ENCODE data around the gene NCEH1. TPM values are rescaled to one million over a fixed set of nuclear protein-coding genes. Genes with fewer than 3 reads are reported as not detected.
A peak's percentile ranks its signal among the peaks of the same experiment; 100 is the strongest.
"Not testable (repeated sequence)": the region's sequence is repeated elsewhere in the genome, so short reads cannot be mapped to it uniquely, and the experiment has no call there.

Gene NCEH1
- total RNA-seq, 1 donor from 2014 or later, result 51.1 TPM

DNA sequence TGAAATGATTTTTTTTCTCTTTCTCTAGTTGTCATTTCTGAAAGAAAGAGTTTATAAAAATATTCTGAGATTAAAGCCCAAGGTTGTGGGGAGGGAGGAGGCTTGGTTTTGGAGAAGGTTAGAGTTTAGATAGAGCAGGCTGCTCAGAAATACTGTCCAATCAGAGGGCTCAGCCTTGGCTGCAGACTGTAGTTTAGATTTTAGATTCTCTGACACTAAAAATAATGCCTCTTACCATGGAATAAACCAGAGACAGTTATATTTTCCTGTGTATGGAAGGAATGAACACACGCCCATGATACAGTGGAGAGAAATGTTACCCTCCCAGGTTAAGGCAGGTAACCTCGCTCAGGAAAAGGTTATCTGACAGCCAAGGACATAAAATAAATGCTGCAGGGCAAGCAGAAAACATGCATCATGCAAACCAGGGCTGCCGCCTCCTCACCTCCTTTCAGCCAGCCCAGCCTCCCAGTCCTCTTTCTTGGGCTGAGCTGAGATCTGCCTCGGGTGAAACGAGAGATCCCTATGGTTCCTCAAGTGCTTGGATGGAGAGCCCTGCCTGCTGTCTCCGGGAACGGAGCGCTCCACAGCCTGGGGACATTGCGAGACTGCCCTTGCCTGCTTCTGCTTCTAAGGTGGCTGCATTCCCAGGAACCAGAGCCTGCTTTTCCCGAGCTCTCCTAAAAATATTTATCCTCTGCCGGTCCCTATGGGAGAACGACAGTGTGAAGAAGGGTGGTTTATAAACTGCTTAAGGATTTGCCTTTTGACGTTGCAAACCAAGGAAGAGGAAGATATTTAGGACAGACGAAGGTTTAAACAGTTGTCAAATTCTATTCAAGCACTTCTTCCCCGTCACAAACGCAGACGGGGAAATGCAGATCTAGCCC lies 848 bp downstream of the NCEH1 start:
- ATAC-seq (ENCODE audit: poor library complexity) (peak; percentile 71), DNase-seq (peak; percentile 55)
- intact Hi-C loops (cut with DNase I), result no loop called here

DNA sequence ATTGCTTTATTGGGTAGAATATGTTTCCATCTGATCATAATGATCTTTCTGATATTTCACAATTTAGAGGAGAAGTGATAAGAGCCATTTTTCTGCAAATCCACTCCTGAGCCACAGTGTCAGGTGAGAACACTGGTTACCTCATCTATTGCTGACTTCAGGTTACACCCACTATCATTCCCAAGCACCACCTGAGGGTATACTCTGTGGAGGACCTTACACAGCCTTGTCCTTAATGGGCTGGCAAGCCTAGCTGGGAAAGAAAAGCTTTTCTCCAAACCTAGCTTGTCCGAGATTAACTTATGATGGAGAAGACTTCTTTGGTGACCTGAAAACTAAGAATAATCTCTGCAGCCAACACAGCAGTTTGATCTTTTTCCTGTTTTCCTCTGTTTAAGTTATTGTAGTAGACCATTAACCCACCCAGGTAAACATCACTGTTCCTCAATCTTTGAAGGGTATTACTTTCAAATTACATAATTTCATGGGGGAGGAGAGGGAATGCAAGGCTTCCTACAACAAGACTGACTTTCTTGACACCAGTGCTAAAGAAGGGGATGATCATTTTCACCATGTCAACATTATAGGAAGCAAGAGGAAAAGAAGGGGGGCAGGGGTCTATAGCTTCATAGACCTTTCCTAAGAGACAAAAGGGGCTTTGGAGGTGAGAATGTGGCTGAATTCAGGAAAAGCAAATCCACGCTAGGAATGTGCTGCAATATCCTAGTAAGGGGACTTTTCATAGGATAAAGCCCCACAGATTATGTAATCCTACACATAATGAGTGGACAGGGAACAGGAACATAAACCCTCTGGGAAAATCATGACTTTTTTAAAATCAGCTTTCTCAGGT lies 1.7 kb downstream of the NCEH1 start:
- ATAC-seq (ENCODE audit: poor library complexity), result no peak
- intact Hi-C loops (cut with DNase I), result no loop called here
- no peak for DNase-seq

DNA sequence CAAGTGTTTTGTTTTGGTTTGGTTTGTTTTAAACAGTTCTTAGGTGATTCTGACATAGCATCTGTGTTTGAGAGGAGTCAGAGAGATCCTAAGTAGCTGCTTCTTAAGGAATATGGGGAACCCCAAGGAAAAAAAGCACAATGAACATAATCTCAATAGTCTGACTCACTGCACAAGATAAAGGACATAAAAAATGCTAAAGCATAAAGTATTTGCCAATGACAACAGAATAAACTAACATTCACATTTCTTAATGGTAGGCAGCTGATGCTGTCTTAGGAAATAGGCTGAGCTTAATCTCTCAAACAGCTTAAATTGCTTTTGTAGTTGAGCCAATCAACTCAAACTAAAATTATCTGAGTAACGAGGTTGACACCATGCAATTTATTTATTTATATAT lies 2.9 kb downstream of the NCEH1 start:
- intact Hi-C loops (cut with DNase I), result no loop called here
- DNase-seq, result no peak

DNA sequence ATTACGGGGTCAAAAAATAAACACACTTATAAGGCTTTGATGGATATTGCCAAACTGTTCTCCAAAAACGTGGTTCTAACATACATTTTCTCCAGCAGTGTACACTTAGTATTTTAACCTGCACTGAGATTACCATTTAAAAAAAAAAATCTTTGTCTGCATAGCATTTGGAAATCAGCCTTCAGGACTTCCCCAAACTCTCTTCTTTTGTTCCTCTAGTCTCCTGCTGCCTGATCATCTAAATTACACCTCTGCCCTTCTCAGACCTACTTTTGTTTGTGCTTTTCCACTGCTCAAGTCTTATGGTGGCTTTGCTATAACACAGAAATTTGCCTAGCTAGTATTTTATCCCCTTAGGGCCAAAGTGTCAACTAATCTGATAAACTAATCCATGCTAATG lies 3.8 kb downstream of the NCEH1 start:
- ATAC-seq (ENCODE audit: poor library complexity) (no peak), DNase-seq (no peak)
- intact Hi-C loops (cut with DNase I), result no loop called here

More for the DNA sequence above, 2.9 kb downstream of the NCEH1 start:
- ATAC-seq (ENCODE audit: poor library complexity), result no peak

DNA sequence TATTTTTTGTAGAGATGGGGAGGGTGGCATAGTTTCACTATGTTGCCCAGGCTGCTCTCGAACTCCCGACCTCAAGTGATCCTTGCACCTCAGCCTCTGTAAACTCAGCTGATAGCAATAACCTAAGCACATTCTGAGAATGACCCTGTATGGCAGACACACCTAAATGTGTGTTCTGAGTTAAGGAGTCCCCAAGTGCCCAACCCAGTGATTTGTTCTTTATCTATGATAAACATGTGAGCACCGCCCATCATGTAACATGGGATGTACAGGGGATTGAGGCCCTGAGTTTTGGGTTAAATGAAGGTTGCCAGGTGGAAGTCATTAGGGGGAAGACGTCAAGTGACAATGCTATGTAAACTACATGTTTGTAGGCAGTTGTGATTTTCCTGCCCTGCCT lies 5.7 kb downstream of the NCEH1 start:
- no peak for DNase-seq
- no peak for ATAC-seq (ENCODE audit: poor library complexity)
- intact Hi-C loops (cut with DNase I), result no loop called here

DNA sequence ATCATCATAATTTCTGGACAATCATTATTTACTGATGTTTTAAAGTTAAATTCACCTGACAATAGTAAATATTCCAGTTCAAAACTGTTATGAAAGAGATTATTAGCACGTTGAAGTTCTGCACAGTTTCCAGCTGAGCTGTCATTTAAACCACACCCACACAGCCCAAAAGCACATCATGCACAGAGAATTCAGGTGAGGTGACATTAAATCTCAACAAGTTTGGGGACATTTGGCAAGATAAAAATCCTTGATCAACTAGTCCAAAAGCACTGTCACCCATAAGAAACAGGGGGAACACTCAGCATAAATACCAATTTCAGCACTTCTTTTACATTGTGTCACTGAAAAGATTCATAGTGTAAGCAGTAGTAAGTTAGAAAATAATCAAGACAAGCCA lies 6.9 kb downstream of the NCEH1 start:
- intact Hi-C loops (cut with DNase I), result no loop called here
- ATAC-seq (ENCODE audit: poor library complexity) (no peak), DNase-seq (no peak)

DNA sequence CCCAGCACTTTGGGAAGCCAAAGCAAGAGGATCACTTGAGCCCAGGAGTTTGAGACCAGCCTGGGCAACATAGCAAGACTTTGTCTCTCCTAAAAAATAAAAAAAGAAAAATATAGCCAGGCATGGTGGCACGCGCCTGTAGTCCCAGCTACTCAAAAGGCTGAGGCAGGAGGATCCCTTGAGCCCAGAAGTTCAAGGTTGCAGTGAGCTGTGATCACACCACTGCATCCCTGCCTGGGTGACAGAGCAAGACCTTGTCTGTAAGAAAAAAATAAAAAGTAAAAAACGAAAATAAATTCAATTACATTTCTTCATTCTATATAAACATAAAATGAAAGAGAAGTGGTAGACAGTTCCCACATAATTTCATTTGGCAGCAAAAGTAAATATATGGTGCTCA lies 8.1 kb downstream of the NCEH1 start:
- ATAC-seq (ENCODE audit: poor library complexity); intact Hi-C loops (cut with DNase I); DNase-seq: not testable (repeated sequence)

DNA sequence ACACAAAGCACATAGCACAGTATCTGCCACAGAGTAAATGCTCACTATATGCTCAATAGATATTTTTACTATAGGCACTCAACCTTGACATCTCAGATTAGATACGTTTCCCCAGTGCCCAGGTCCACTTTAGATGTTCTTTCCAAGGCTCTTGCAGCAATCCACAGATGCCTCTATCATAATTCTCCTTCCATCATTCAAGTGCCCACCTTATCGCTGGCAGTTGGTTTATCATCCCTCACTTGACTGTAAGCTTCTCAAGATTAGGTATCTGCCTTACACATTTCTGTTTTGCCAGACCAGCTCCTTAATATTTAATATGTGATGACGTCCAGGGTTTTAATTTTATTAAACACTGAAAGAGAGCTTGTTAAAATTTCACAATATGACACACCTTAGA lies 8.6 kb downstream of the NCEH1 start:
- DNase-seq (no peak), ATAC-seq (ENCODE audit: poor library complexity) (no peak)
- intact Hi-C loops (cut with DNase I), result no loop called here

DNA sequence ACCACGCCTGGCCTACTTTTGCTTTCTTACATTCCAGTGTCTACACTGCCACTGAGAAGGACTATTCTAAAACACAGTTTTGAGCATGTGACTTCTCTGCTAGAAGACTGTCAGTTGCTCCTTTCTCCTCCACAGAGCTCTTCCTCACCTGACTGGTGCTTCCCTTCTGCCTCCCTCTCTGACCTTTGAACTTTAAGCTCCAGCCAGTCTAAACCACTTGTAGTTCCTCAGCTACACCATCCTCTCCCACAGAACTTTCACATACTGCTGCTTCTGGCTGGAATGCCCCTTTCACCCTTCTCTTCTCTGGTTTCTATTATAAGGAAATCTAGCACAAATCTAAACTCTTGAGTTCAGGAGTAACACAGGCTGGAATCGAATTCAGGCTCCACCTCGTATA lies 9.1 kb downstream of the NCEH1 start:
- intact Hi-C loops (cut with DNase I), result no loop called here
- no peak for ATAC-seq (ENCODE audit: poor library complexity)
- no peak for DNase-seq

DNA sequence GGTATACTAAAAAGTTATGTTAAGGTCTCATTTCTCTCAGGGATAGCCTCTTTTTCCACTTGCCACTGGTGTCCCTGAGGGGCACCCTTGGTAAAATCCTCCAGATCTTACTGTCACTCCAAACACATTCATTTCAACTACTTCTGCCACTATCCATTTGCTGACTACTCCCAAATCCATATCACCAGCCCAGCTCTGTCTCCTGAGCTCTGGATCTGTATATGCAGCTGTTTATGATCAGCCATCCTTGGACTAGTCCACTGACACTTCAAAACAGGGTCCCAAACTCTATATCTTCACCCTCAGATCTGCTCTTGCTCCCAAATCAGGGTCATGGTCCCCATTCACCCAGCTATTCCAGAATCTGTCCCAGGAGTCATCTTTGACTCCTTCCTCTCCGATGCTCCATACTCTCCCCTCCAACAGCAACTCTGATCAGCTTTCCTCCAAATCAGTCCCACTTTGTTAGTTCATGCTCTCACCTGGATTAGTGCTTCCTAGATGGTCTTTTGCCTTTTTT lies 9.9 kb downstream of the NCEH1 start:
- no peak for DNase-seq
- intact Hi-C loops (cut with DNase I), result no loop called here

DNA sequence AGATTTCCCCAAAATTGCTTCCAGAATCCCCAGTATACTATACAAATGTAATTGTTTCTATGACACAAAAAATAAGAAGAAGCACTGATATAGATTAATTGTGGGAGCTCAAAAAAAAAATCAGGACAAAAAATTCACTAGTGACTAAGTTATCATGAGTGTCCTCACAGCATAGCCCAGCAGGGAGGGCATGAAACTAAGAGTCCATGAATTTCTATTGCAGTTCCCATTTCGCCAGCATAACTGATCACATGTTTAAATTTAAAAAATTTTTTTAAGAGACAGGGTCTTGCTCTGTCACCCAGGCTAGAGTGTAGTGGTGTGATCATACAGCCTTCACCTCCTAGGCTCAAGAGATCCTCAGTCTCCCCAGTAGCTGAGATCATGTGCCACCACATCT lies 10.6 kb downstream of the NCEH1 start:
- intact Hi-C loops (cut with DNase I), result no loop called here
- DNase-seq (no peak), ATAC-seq (ENCODE audit: poor library complexity) (no peak)

More for the DNA sequence above, 9.9 kb downstream of the NCEH1 start:
- no peak for ATAC-seq (ENCODE audit: poor library complexity)

DNA sequence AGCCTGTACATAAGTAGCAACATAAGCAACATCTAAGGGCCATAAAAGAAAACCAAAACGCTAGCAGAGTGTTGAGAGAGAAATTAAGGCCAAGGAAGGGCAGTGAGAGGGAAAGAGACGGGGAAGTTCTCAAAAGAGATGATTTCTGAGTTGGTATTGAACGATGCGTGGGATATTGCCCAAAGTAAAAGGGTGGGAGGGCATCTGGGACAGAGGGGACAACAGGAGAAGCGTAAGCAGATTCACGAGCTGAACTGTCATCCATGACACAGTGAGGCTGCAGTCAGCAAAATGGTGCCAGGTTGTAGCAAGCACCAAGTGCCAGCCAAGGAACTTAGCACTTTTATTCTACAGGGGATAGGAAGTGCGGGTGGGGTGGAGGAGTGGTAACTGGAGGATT lies 11.8 kb downstream of the NCEH1 start:
- DNase-seq, result no peak
- intact Hi-C loops (cut with DNase I), result no loop called here
- peak; percentile 7 for ATAC-seq (ENCODE audit: poor library complexity)

DNA sequence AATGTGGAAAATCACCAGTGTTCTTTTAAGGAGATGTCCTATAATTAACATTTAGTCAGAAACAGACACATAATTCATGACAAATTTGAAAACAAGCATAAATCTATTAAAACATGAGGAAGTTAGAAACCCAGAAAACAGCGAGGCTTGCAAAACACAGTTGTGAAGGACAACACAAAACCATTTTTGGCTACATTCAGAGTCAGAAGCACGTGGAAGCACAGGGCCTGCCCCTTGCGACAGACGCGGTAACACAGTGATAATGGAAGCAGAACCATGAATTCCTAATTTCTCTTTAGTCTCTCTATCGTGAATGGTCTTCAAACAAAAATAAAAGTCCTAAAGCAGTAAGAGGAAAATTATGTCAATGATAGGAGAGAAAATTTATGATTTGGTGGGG lies 12.2 kb downstream of the NCEH1 start:
- DNase-seq, result peak; percentile 55
- intact Hi-C loops (cut with DNase I), result no loop called here
- ATAC-seq (ENCODE audit: poor library complexity), result peak; percentile 62

DNA sequence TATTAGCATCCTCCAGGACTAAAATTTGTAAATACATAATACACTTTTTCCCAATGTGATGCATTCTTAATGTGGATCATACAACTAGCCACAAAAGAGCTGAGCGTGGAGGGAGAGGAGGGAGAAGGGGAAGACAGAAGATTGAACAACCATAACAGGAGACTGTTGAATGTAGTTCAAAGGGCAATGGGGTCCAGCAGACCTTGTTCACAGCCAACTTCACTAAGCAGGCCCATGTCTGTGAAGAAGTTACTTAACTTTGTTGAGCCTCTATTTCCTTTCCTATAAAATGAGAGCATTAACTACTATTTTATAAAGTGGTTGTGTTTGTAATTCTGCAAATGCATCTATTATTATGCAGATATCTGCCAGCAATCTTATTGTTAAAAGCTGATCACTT lies 13.3 kb downstream of the NCEH1 start:
- DNase-seq, result no peak
- no peak for ATAC-seq (ENCODE audit: poor library complexity)
- intact Hi-C loops (cut with DNase I), result no loop called here

DNA sequence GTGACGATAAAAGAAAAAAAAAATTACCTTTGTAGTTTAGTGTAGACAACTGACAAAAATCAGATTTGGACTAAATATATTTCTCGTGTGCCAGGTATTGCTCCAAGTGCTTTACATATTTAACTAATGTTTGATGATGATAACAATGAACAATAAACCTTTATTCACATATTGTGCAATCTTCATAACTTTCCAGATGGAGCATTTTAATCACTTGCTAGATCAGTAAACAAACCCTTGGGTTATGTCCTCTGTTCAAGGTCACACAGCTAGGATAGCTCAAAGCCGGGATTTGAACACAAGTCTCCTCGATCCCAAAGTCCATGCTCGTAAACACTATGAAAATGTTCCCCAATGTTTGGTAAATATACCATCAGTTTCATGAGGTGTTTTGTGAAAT lies 14.5 kb downstream of the NCEH1 start:
- ATAC-seq (ENCODE audit: poor library complexity) (no peak), DNase-seq (no peak)
- intact Hi-C loops (cut with DNase I), result no loop called here

DNA sequence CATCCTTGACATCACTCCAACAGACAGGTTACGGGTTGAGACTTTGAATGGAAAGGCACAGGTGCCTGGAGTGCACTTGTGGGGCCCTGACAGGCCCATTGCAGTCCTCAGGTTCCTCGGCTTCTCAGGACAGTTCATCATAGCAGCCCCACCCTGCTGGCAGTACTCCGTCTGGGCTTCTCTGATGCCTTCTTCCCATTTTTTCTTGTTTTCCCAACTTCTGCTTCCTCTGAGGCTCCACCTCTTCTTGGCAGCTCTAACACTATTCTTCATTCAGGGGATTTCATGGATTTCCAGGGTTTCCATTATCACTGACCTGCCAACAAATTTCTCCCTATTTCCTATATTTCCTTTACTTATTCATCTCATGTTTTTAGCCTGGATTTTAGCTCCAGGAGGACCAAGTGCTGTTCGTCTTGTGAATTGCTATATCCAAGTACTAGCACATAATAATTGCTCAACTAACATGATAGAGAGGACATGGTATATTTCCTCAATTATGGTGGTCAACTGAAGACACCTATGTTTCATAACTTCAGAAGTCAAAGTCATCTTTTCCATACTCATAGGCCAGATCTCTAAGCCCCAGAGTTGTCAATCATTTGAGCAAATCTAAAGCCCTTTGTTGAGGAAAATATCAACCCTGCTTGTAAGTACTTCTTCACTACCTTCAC lies 16.2 kb downstream of the NCEH1 start:
- intact Hi-C loops (cut with DNase I), result no loop called here
- no peak for ATAC-seq (ENCODE audit: poor library complexity)
- DNase-seq, result no peak

DNA sequence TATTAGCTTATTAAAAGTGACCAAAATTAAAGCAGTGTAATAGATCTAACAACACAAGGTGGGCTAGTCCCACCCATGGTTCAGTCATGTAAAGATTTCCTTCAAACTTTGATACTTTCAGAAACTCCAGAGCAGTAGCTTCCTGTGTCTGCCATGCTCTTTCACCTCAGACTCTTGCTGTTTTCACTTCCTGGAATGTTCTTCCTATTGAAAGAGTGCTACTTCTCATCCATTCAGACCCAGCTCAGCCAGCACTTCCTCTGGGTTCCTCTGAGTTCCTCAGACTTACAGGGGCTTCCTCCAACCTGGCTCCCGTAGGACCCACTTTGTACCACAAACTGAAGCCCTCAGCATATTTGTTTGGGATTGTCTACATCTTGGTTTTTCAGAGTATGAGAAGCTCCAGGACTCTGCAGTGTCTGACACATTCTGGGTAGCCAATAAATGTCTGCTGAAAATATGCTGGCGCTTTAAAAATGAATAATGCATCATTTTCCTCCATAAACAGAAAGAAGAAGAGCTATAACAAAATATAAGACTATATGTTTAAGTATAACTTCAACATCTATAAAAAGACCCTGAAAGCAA lies 18.0 kb downstream of the NCEH1 start:
- DNase-seq (no peak), ATAC-seq (ENCODE audit: poor library complexity) (no peak)
- intact Hi-C loops (cut with DNase I), result no loop called here

DNA sequence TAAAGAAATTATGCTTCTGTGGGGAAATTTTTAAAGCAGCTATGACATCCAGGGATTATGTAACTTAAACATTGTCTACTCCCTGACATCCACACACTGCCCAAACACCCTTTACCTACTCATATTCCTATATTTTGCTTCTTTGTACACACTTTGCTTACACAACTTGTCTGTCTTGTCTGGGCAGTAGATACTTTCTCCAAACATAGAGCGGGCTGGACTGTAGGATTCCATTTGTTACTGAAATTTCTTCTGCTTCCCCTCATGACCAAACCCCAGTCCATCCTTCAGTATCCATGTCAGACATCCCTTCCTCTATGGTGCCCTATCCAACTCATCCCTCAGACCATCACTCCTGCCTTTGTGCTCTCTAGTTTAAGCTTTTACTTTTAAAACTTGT lies 19.9 kb downstream of the NCEH1 start:
- intact Hi-C loops (cut with DNase I), result no loop called here
- no peak for ATAC-seq (ENCODE audit: poor library complexity)
- DNase-seq, result no peak

DNA sequence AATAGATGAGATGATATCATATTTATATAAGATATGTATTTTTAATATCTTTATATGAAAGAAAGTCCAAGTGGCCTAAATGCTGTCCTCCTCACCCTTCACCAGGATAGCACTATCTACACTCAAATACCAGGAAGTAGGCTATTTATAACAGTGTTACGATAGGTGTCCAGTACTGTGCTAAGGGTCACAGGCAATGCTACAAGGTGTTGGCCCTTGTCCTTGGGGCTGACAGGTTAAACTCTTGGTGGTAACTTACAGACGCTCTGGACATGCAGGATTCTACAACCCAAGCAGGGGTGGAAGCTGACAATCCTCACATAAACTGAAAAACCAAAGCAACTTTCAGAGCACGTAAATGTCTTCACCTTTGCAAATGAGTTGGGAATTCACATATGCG lies 22.3 kb downstream of the NCEH1 start:
- DNase-seq (no peak), ATAC-seq (ENCODE audit: poor library complexity) (peak; percentile 88)
- intact Hi-C loops (cut with DNase I), result no loop called here

All from Right ventricle myocardium superior (tissue), 1 donor.